ENCODE data around the gene OR8D1. TPM values are rescaled to one million over a fixed set of nuclear protein-coding genes. Genes with fewer than 3 reads are reported as not detected.

OR8D1 gene
- not detected for total RNA-seq

DNA sequence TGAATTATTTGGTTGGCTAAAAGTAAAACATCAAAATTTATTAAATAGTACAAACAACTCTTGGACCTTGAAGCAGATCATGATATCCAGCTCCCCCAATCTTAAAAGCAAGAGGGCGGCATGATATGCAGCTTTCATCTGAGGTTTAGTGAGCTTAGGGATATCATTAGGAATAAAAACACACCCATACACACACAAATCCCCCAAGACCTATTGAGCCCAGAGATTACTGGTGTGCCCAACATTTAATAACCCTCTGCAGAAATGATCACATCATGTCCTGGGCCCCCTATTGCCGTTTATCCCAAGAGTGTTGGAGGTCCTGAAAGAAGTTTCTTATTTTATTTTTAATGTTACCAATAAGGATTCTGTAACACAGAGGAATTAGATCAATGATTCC, at the start of gene OR8D1:
Gene OR8D1, minus strand, starts transcription at position 101 of the 400 bp plus-strand sequence. CDS start 3,183 bp downstream, outside the sequence.
- Mint-ChIP-seq H3K4me3 (no peak within 1 kb of the TSS), H3K36me3 (no peaks in the 10 kb centered on the region), H3K27ac (no peak within 1 kb of the TSS), H3K27me3 (no peaks in the 10 kb centered on the region), H3K9me3 (ENCODE audit: low read depth) (no peaks in the 10 kb centered on the region), H3K4me1 (no peaks in the 10 kb centered on the region)
- ATAC-seq (no peak), DNase-seq (no peak)
- CTCF ChIA-PET = no interaction called here

- no peaks in the 10 kb centered on the region for H3K4me1 Mint-ChIP-seq
- ATAC-seq (no peak), DNase-seq (no peak)
- no peaks in the 10 kb centered on the region for H3K9me3 Mint-ChIP-seq (ENCODE audit: low read depth)
- CTCF ChIA-PET = no interaction called here
- no peak overlapping the region for H3K27ac Mint-ChIP-seq
- no peaks in the 10 kb centered on the region for H3K36me3 Mint-ChIP-seq
- no peak overlapping the region for H3K4me3 Mint-ChIP-seq
- H3K27me3 Mint-ChIP-seq = no peaks in the 10 kb centered on the region
Observed at GRCh38 chr11:124359566-124359965, 45.8 kb upstream of the OR8D1 start.

- CTCF ChIA-PET = no interaction called here
- no peaks in the 10 kb centered on the region for H3K27me3 Mint-ChIP-seq
- no peak overlapping the region for H3K4me3 Mint-ChIP-seq
- H3K36me3 Mint-ChIP-seq = no peaks in the 10 kb centered on the region
- H3K9me3 Mint-ChIP-seq (ENCODE audit: low read depth) = peaks cover 2% of the 10 kb centered on the region
- no peaks in the 10 kb centered on the region for H3K4me1 Mint-ChIP-seq
- DNase-seq = no peak
- no peak overlapping the region for H3K27ac Mint-ChIP-seq
- ATAC-seq = no peak
Observed at GRCh38 chr11:124346311-124346955, 32.7 kb upstream of the OR8D1 start.

- H3K36me3 Mint-ChIP-seq = no peaks in the 10 kb centered on the region
- DNase-seq (no peak), ATAC-seq (no peak)
- H3K9me3 Mint-ChIP-seq (ENCODE audit: low read depth) = peaks cover 2% of the 10 kb centered on the region
- CTCF ChIA-PET = no interaction called here
- H3K4me1 Mint-ChIP-seq = no peaks in the 10 kb centered on the region
- no peaks in the 10 kb centered on the region for H3K27me3 Mint-ChIP-seq
- no peak overlapping the region for H3K27ac Mint-ChIP-seq
- no peak overlapping the region for H3K4me3 Mint-ChIP-seq
Observed at GRCh38 chr11:124344346-124344745, 30.6 kb upstream of the OR8D1 start.

GRCh38 chr11:124340142-124340447, 26.3 kb upstream of the OR8D1 start:
- no peak overlapping the region for H3K4me3 Mint-ChIP-seq

GRCh38 chr11:124339396-124340141, 25.8 kb upstream of the OR8D1 start:
- no peak for ATAC-seq
- Mint-ChIP-seq H3K4me3 (no peak overlapping the region), H3K4me1 (no peaks in the 10 kb centered on the region), H3K9me3 (ENCODE audit: low read depth) (no peaks in the 10 kb centered on the region), H3K36me3 (no peaks in the 10 kb centered on the region), H3K27ac (no peak overlapping the region), H3K27me3 (no peaks in the 10 kb centered on the region)
- CTCF ChIA-PET = no interaction called here
- DNase-seq = no peak

More at GRCh38 chr11:124340142-124340447, 26.3 kb upstream of the OR8D1 start:
- Mint-ChIP-seq H3K9me3 (ENCODE audit: low read depth) (no peaks in the 10 kb centered on the region), H3K27ac (no peak overlapping the region), H3K27me3 (no peaks in the 10 kb centered on the region), H3K4me1 (no peaks in the 10 kb centered on the region), H3K36me3 (no peaks in the 10 kb centered on the region)
- no peak for ATAC-seq
- CTCF ChIA-PET = no interaction called here
- DNase-seq = no peak

- Mint-ChIP-seq H3K36me3 (no peaks in the 10 kb centered on the region), H3K27ac (no peak overlapping the region), H3K4me3 (no peak overlapping the region), H3K4me1 (peaks cover 2% of the 10 kb centered on the region), H3K27me3 (no peaks in the 10 kb centered on the region), H3K9me3 (ENCODE audit: low read depth) (no peaks in the 10 kb centered on the region)
- CTCF ChIA-PET = interaction anchor here (1.3 kb wide), 1 partner anchor 263 kb away, joined by 3 read pairs; no protein-coding TSS in a partner anchor
- no peak for ATAC-seq
- DNase-seq = no peak
Observed at GRCh38 chr11:124331873-124332272, 18.1 kb upstream of the OR8D1 start.

GRCh38 chr11:124329787-124330478, 16.2 kb upstream of the OR8D1 start:
- Mint-ChIP-seq H3K4me3 (no peak overlapping the region), H3K4me1 (peaks cover 2% of the 10 kb centered on the region), H3K27ac (no peak overlapping the region), H3K9me3 (ENCODE audit: low read depth) (no peaks in the 10 kb centered on the region), H3K36me3 (no peaks in the 10 kb centered on the region), H3K27me3 (no peaks in the 10 kb centered on the region)
- ATAC-seq (no peak), DNase-seq (no peak)
- CTCF ChIA-PET = no interaction called here

DNA sequence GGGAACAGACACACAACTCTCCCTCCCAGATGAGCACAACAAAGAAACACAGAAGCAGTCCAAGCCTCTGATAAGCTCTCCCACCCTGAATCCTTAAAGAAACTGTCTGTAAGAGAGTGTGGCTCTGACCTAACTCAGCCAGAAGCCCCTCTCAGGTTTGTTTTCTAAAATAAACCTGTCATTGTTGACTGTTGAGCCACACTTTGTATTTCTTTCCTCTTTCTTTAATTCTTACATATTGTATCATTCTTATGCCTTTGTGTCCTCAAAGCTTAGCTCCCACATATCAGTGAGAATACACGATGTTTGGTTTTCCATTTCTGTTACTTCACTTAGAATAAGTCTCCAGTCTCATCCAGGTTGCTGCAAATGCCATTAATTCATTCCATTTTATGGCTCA, 14.0 kb upstream of the OR8D1 start:
- Mint-ChIP-seq H3K4me1 (peaks cover 2% of the 10 kb centered on the region), H3K4me3 (no peak overlapping the region), H3K36me3 (no peaks in the 10 kb centered on the region), H3K27ac (no peak overlapping the region), H3K9me3 (ENCODE audit: low read depth) (no peaks in the 10 kb centered on the region), H3K27me3 (no peaks in the 10 kb centered on the region)
- CTCF ChIA-PET = no interaction called here
- no peak for ATAC-seq
- DNase-seq = no peak

- Mint-ChIP-seq H3K9me3 (ENCODE audit: low read depth) (no peaks in the 10 kb centered on the region), H3K4me3 (no peak overlapping the region), H3K36me3 (no peaks in the 10 kb centered on the region), H3K27me3 (no peaks in the 10 kb centered on the region), H3K27ac (no peak overlapping the region), H3K4me1 (no peaks in the 10 kb centered on the region)
- CTCF ChIA-PET = no interaction called here
- ATAC-seq (no peak), DNase-seq (no peak)
Observed at GRCh38 chr11:124322356-124322755, 8.6 kb upstream of the OR8D1 start.

DNA sequence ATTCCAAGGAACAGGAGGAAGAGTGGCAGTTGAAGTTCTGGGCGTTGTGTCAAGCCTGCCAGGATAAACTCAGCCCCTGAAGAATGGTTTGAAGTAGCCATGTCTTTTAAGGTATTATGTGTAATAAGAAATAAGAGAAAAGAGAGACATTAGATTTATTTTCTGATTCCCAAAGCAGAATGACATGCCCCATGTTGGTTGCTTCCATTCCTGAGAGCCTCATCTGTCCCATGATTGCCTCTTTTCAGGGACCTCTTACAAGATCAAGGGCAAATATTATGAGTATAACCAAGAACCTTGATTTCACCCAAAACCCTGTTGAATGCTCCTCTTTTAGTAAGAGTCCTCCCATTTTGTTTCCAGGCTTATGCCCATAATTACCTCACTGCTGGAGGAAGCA, 6.3 kb upstream of the OR8D1 start, which contains the start of gene OR8D2:
Gene OR8D2, minus strand, starts transcription at position 101 of the 400 bp plus-strand sequence. Its CDS starts 0 bp downstream, at position 101.
- ATAC-seq (no peak), DNase-seq (no peak)
- Mint-ChIP-seq H3K4me1 (no peaks in the 10 kb centered on the region), H3K27ac (no peak within 1 kb of the TSS), H3K36me3 (no peaks in the 10 kb centered on the region), H3K27me3 (no peaks in the 10 kb centered on the region), H3K4me3 (no peak within 1 kb of the TSS), H3K9me3 (ENCODE audit: low read depth) (no peaks in the 10 kb centered on the region)
- CTCF ChIA-PET = no interaction called here

DNA sequence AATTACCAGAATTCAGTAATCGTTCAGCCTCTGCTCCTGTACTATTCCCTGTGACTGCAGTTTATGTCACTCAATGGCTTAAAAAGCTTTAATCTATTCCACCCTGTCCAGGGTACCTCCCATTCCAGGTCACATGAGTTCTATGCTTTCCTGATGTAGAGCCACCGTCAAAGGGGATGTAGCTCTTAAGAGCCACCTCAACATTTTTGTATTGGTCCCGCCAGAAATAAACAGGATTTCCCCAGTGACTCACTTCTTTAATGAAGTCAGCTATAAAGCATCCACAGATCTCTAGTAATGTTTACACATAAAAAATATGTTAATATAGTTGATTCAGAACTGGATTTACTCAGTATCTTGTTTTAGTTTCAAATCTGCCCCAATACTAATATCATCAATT, 1.3 kb upstream of the OR8D1 start:
- CTCF ChIA-PET = no interaction called here
- Mint-ChIP-seq H3K36me3 (no peaks in the 10 kb centered on the region), H3K4me1 (no peaks in the 10 kb centered on the region), H3K27me3 (no peaks in the 10 kb centered on the region), H3K9me3 (ENCODE audit: low read depth) (no peaks in the 10 kb centered on the region), H3K27ac (no peak overlapping the region), H3K4me3 (no peak overlapping the region)
- no peak for DNase-seq
- no peak for ATAC-seq

- Mint-ChIP-seq H3K27me3 (no peaks in the 10 kb centered on the region), H3K27ac (no peak overlapping the region), H3K9me3 (ENCODE audit: low read depth) (no peaks in the 10 kb centered on the region), H3K36me3 (no peaks in the 10 kb centered on the region), H3K4me1 (no peaks in the 10 kb centered on the region), H3K4me3 (no peak overlapping the region)
- ATAC-seq (no peak), DNase-seq (no peak)
- CTCF ChIA-PET = no interaction called here
Observed at GRCh38 chr11:124313131-124313530, 618 bp downstream of the OR8D1 start.

GRCh38 chr11:124311670-124312069, 2.1 kb downstream of the OR8D1 start:
- Mint-ChIP-seq H3K27me3 (no peaks in the 10 kb centered on the region), H3K4me1 (no peaks in the 10 kb centered on the region), H3K36me3 (no peaks in the 10 kb centered on the region), H3K9me3 (ENCODE audit: low read depth) (no peaks in the 10 kb centered on the region), H3K27ac (no peak overlapping the region), H3K4me3 (no peak overlapping the region)
- CTCF ChIA-PET = no interaction called here
- DNase-seq (no peak), ATAC-seq (no peak)

Data from activated CD8-positive, alpha-beta memory T cell treated with anti-CD3 and anti-CD28 coated beads, Interleukin-2, amount 10 ng/mL, durations not matched to agents 7 days and 5 days (primary cell).